Neuronal stem cell (in vitro differentiated cells): ENCODE data around the gene MAD1L1.

Experiments
- DNase-seq: peaks from one replicate; pipeline ENCODE4 v3.0.0-alpha.2; 2013; ENCODE audit warnings: low spot score
- H2AFZ ChIP-seq: one replicate; pipeline ENCODE4 v1.6.1; 2013; ENCODE audit warnings: mild to moderate bottlenecking, low read length, inconsistent platforms
- H2AK5ac ChIP-seq: 2 replicates; pipeline ENCODE4 v1.6.1; 2013; ENCODE audit warnings: low read depth, mild to moderate bottlenecking, inconsistent platforms, low read length, moderate library complexity, mixed read lengths
- H2BK120ac ChIP-seq: 2 replicates; pipeline ENCODE4 v1.6.1; 2013; ENCODE audit warnings: low read depth, mild to moderate bottlenecking, inconsistent platforms, low read length, moderate library complexity, mixed read lengths
- H2BK12ac ChIP-seq: one replicate; pipeline ENCODE4 v1.6.1; 2013; ENCODE audit warnings: low read length, inconsistent platforms
- H2BK15ac ChIP-seq: 2 replicates; pipeline ENCODE4 v1.6.1; 2013; ENCODE audit warnings: mild to moderate bottlenecking, low read length, inconsistent platforms, mixed read lengths
- H2BK5ac ChIP-seq: one replicate; pipeline ENCODE4 v1.6.1; 2013; ENCODE audit warnings: inconsistent platforms, mild to moderate bottlenecking, low read length, moderate library complexity
- H3K14ac ChIP-seq: one replicate; pipeline ENCODE4 v1.6.1; 2013; ENCODE audit warnings: low read length, inconsistent platforms
- H3K18ac ChIP-seq: 2 replicates; pipeline ENCODE4 v1.6.1; 2013; ENCODE audit warnings: low read length, inconsistent platforms
- H3K23ac ChIP-seq: 2 replicates; pipeline ENCODE4 v1.6.1; 2013; ENCODE audit warnings: low read depth, mild to moderate bottlenecking, mixed read lengths, low read length, inconsistent platforms; ENCODE audit not compliant: poor library complexity
- H3K27ac ChIP-seq: replicated peaks from 3 replicates; pipeline ENCODE4 v1.5.1; 2013; ENCODE audit warnings: low read length, inconsistent platforms
- H3K27me3 ChIP-seq, 3 experiments: 2 replicates each; pipeline ENCODE4 v1.6.1; 2013; ENCODE audit warnings: low read length in 3 of 3, mild to moderate bottlenecking in 2 of 3, inconsistent platforms in 1 of 3, low read depth in 1 of 3, mixed read lengths in 1 of 3, moderate library complexity in 1 of 3; ENCODE audit not compliant: control insufficient read depth in 3 of 3, insufficient read depth in 3 of 3
- H3K36me3 ChIP-seq, 2 donors: replicated peaks in 1 of 2; 2 replicates each; pipeline ENCODE4 v1.6.1; 2013; ENCODE audit warnings: low read length in 2 of 2; ENCODE audit not compliant: control insufficient read depth in 2 of 2, insufficient read depth in 2 of 2
- H3K4ac ChIP-seq: 2 replicates; pipeline ENCODE4 v1.6.1; 2013; ENCODE audit warnings: inconsistent platforms, mild to moderate bottlenecking, low read length, moderate library complexity
- H3K4me1 ChIP-seq, 2 donors: 1 replicate in 1 of 2; 2 replicates in 1 of 2; pipeline ENCODE4 v1.6.1; 2013; ENCODE audit warnings: low read length in 2 of 2, low read depth in 1 of 2; ENCODE audit not compliant: control insufficient read depth in 2 of 2, insufficient read depth in 1 of 2
- H3K4me2 ChIP-seq: one replicate; pipeline ENCODE4 v1.6.1; 2013; ENCODE audit warnings: mild to moderate bottlenecking, low read length, inconsistent platforms; ENCODE audit not compliant: insufficient read depth, poor library complexity, severe bottlenecking
- H3K4me3 ChIP-seq, 2 donors: 2 replicates each; pipeline ENCODE4 v1.5.1; 2013; ENCODE audit warnings: low read length in 2 of 2, mild to moderate bottlenecking in 2 of 2, inconsistent platforms in 1 of 2, moderate library complexity in 1 of 2
- H3K79me1 ChIP-seq: one replicate; pipeline ENCODE4 v1.6.1; 2013; ENCODE audit warnings: low read depth, mild to moderate bottlenecking, inconsistent platforms, low read length, moderate library complexity
- H3K9ac ChIP-seq: one replicate; pipeline ENCODE4 v1.6.1; 2013; ENCODE audit warnings: mild to moderate bottlenecking, low read depth, low read length, inconsistent platforms; ENCODE audit not compliant: poor library complexity
- H3K9me3 ChIP-seq, 2 donors: replicated peaks in 1 of 2; 2 replicates each; pipeline versions ENCODE3 to v1.6.1; 2013; ENCODE audit warnings: low read length in 2 of 2, mild to moderate bottlenecking in 2 of 2, inconsistent platforms in 1 of 2, low read depth in 1 of 2, mixed read lengths in 1 of 2, moderate library complexity in 1 of 2; ENCODE audit not compliant: control insufficient read depth in 2 of 2, insufficient read depth in 1 of 2
- H4K8ac ChIP-seq: one replicate; pipeline ENCODE4 v1.6.1; 2013; ENCODE audit warnings: low read depth, mild to moderate bottlenecking, inconsistent platforms, low read length, moderate library complexity
- H4K91ac ChIP-seq: one replicate; pipeline ENCODE4 v1.6.1; 2013; ENCODE audit warnings: low read length, low read depth, mild to moderate bottlenecking, inconsistent platforms; ENCODE audit not compliant: poor library complexity
- WGBS, 2 donors: extraction: QIAGEN DNeasy Blood & Tissue Kit; methylation state at CpG; one replicate each; pipeline ENCODE4 v1.1.7; 2013; ENCODE audit warnings: missing lambda C conversion rate in 2 of 2, mixed read lengths in 1 of 2; ENCODE audit not compliant: insufficient read length in 2 of 2, insufficient replicate concordance in 1 of 2; ENCODE audit errors: extremely low coverage in 2 of 2; 5-methylcytosine and 5-hydroxymethylcytosine counted together

MAD1L1 gene

DNA sequence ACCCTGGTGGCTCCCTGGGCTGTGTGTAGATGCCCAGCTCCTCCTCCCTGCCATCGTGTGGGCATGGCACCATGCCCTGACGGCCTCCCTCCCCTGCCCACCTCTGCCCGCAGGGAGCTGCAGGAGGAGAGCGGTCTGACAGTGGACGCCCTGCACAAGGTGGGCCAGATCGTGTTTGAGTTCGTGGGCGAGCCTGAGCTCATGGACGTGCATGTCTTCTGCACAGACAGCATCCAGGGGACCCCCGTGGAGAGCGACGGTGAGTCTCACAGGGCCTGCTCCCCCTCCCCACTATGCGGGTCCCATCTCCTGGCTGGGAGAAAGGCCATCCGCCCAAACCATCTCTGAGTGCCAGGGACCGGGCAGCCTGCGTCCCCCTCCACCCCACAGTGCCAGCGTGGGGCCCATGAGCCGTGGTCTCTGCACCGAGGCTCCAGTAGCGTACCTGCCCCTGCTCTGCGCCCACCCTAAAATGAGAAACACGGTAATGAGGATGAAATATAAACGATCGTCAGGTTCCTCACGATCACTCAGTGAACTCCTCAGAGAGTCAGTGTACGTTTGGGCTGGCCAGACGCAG lies 17.1 kb upstream of the MAD1L1 start:
- Histone ChIP-seq H4K91ac (no peak overlapping the region), H2BK15ac (no peak overlapping the region), H2BK12ac (no peak overlapping the region), H3K36me3 (peaks cover 16 to 51% of the 10 kb centered on the region in 2 donors), H3K4ac (no peak overlapping the region), H2BK120ac (no peak overlapping the region), H2AK5ac (peak overlapping the region; percentile 90), H3K4me2 (no peak overlapping the region), H3K4me1 (peaks cover 0 to 2% of the 10 kb centered on the region in 2 donors), H3K14ac (peak overlapping the region; percentile 56), H3K79me1 (peaks cover 7% of the 10 kb centered on the region), H3K18ac (no peak overlapping the region), H2BK5ac (peak overlapping the region; percentile 53), H3K23ac (peak overlapping the region; percentile 89), H3K9me3 (peaks cover 0 to 2% of the 10 kb centered on the region in 2 donors), H3K9ac (no peak overlapping the region), H4K8ac (no peak overlapping the region), H2AFZ (no peak overlapping the region), H3K4me3 (no peak overlapping the region), H3K27me3 (no peaks in the 10 kb centered on the region), H3K27ac (no peak overlapping the region)
- no peak for DNase-seq
- WGBS, 2 donors: no CpG with 5 or more reads among the region's 27 CpGs

- peaks cover 0 to 2% of the 10 kb centered on the region in 2 donors for H3K9me3 ChIP-seq
- H2BK12ac ChIP-seq: no peak overlapping the region
- no peak for DNase-seq
- peaks cover 0 to 2% of the 10 kb centered on the region in 2 donors for H3K4me1 ChIP-seq
- H2AFZ ChIP-seq: no peak overlapping the region
- H2AK5ac ChIP-seq: peak overlapping the region; percentile 90
- no peaks in the 10 kb centered on the region for H3K27me3 ChIP-seq
- H3K4ac ChIP-seq: no peak overlapping the region
- no peak overlapping the region for H3K9ac ChIP-seq
- no peak overlapping the region for H3K4me2 ChIP-seq
- no peak overlapping the region for H4K8ac ChIP-seq
- no peak overlapping the region for H3K14ac ChIP-seq
- no CpG with 5 or more reads among the region's 24 CpGs for WGBS, 2 donors
- H2BK15ac ChIP-seq: no peak overlapping the region
- H3K79me1 ChIP-seq: peaks cover 13% of the 10 kb centered on the region
- no peak overlapping the region for H2BK120ac ChIP-seq
- no peak overlapping the region for H3K4me3 ChIP-seq
- H3K27ac ChIP-seq: no peak overlapping the region
- no peak overlapping the region for H3K18ac ChIP-seq
- peaks cover 15 to 47% of the 10 kb centered on the region in 2 donors for H3K36me3 ChIP-seq
- no peak overlapping the region for H4K91ac ChIP-seq
- no peak overlapping the region for H3K23ac ChIP-seq
- H2BK5ac ChIP-seq: peak overlapping the region; percentile 53
Observed at GRCh38 chr7:2248984-2249694, 16.4 kb upstream of the MAD1L1 start.

- H2BK12ac ChIP-seq: peak overlapping the region; percentile 22
- H4K91ac ChIP-seq: no peak overlapping the region
- peak overlapping the region; percentile 76 for H3K18ac ChIP-seq
- H3K4me3 ChIP-seq: no peak overlapping the region
- peak overlapping the region; percentile 84 for H3K4ac ChIP-seq
- peak overlapping the region; percentile 1 for H3K23ac ChIP-seq
- no peak overlapping the region for H2BK120ac ChIP-seq
- no peaks in the 10 kb centered on the region for H3K27me3 ChIP-seq
- peak overlapping the region; percentile 44 for H3K9ac ChIP-seq
- no peak overlapping the region for H3K14ac ChIP-seq
- no peak for DNase-seq
- H3K36me3 ChIP-seq: peaks cover 15 to 35% of the 10 kb centered on the region in 2 donors
- no CpG with 5 or more reads among the region's 36 CpGs for WGBS, 2 donors
- peak overlapping the region; percentile 94 for H2AK5ac ChIP-seq
- H3K27ac ChIP-seq: no peak overlapping the region
- no peak overlapping the region for H4K8ac ChIP-seq
- no peak overlapping the region for H3K4me2 ChIP-seq
- H2BK5ac ChIP-seq: no peak overlapping the region
- peaks cover 0 to 2% of the 10 kb centered on the region in 2 donors for H3K9me3 ChIP-seq
- peaks cover 0 to 6% of the 10 kb centered on the region in 2 donors for H3K4me1 ChIP-seq
- no peak overlapping the region for H2BK15ac ChIP-seq
- peaks cover 12% of the 10 kb centered on the region for H3K79me1 ChIP-seq
- H2AFZ ChIP-seq: no peak overlapping the region
Observed at GRCh38 chr7:2247141-2247995, 14.6 kb upstream of the MAD1L1 start.
